Measurements from ENCODE around the gene AGPS. TPM values are rescaled to one million over a fixed set of nuclear protein-coding genes. Genes with fewer than 3 reads are reported as not detected.

The AGPS gene
- polyA plus RNA-seq, 2 of the 4 experiments (the other 2 are of a cell fraction): 49.8 to 62.1 TPM

DNA sequence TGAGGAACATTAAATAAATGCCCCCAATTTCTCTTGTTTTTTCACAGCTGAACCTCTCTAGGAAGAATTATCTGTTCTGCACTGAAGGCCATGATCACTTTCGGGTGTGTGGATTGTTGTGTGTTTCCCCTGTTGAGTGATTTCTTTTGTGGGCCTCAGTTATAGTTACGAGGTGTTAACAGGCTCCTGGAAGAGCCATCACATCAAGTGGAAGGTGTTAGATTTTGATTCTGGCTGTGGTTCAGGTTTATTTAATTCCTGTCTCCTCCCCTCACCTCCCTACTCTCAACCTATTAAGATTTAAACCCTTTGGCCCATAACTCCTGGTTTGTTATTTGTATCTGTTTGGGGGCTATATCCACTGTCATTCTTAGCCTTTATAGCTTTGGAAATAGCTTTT is 182.8 kb downstream of the AGPS start:
- FAIRE-seq (no peak), ATAC-seq (no peak), DNase-seq (ENCODE audit: low read depth in 1 of 2, low spot score in 1 of 2) (no peak)
- Histone ChIP-seq H3K4me2 (no peak overlapping the region), H3K4me3 (no peak overlapping the region), H3K4me1 (peaks cover 12% of the 10 kb centered on the region), H3K27ac (no peak overlapping the region), H3K9me3 (no peaks in the 10 kb centered on the region)
- 76% methylated on average over 2 of the region's 2 CpGs for WGBS (ENCODE audit: missing lambda C conversion rate)
- ChIA-PET POLR2A (no interaction called here), CTCF (no interaction called here)
- TF ChIP-seq MAZ (IDR thresholded peaks at IDR 0.05; ENCODE audit: borderline replicate concordance, low read depth, low read length) (no peak), JUNB (IDR thresholded peaks at IDR 0.05) (no peak), ESRRA (IDR thresholded peaks at IDR 0.05; ENCODE audit: borderline replicate concordance, low read length) (no peak), ZFP36 (IDR thresholded peaks at IDR 0.05; ENCODE audit: borderline replicate concordance, partially characterized antibody) (no peak), RCOR1 (IDR thresholded peaks at IDR 0.05; ENCODE audit: low read depth, low read length) (no peak), CHD4 (IDR thresholded peaks at IDR 0.05; ENCODE audit: borderline replicate concordance) (no peak)
- TF ChIP-seq, protein P1, sequence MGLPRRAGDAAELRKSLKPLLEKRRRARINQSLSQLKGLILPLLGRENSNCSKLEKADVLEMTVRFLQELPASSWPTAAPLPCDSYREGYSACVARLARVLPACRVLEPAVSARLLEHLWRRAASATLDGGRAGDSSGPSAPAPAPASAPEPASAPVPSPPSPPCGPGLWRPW (IDR thresholded peaks at IDR 0.05): no peak
- TF ChIP-seq, protein P2, sequence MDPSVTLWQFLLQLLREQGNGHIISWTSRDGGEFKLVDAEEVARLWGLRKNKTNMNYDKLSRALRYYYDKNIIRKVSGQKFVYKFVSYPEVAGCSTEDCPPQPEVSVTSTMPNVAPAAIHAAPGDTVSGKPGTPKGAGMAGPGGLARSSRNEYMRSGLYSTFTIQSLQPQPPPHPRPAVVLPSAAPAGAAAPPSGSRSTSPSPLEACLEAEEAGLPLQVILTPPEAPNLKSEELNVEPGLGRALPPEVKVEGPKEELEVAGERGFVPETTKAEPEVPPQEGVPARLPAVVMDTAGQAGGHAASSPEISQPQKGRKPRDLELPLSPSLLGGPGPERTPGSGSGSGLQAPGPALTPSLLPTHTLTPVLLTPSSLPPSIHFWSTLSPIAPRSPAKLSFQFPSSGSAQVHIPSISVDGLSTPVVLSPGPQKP (IDR thresholded peaks at IDR 0.05; ENCODE audit: low read depth, low read length): no peak

DNA sequence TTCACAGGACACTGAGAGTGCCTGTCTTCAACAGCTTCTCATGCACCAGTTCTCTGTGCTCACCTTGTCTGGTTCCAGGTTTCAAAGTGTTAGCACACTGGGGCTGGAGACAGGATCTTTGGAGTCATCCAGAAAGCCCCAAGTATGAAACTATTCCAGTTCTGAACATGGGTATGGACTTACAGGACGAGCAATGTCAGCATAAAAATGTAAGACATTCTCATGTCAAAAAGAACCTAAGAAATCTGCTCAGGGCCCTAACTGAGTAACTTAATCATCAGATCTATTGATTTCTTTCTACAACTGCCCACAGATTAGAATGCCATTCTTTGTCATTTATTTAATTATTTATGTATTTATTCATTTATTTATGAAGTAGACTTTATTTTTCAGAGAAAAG is 184.5 kb downstream of the AGPS start:
- CTCF ChIA-PET: no interaction called here
- Histone ChIP-seq H3K4me3 (no peak overlapping the region), H3K9me3 (no peaks in the 10 kb centered on the region), H3K27ac (no peak overlapping the region), H3K4me2 (no peak overlapping the region), H3K4me1 (peaks cover 12% of the 10 kb centered on the region)
- FAIRE-seq: no peak
- TF ChIP-seq PHF8 (IDR thresholded peaks at IDR 0.05; ENCODE audit: borderline replicate concordance, low read depth): no peak
- peak; percentile 27 for TF ChIP-seq MAFK (IDR thresholded peaks at IDR 0.05; ENCODE audit: partially characterized antibody)
- TF ChIP-seq CBX2 (IDR thresholded peaks at IDR 0.05; ENCODE audit: borderline replicate concordance, low read depth): no peak
- WGBS (ENCODE audit: missing lambda C conversion rate): 31% methylated on average over 1 of the region's 1 CpG
- ATAC-seq: no peak
- POLR2A ChIA-PET: no interaction called here
- no peak for DNase-seq (ENCODE audit: low read depth in 1 of 2, low spot score in 1 of 2)

DNA sequence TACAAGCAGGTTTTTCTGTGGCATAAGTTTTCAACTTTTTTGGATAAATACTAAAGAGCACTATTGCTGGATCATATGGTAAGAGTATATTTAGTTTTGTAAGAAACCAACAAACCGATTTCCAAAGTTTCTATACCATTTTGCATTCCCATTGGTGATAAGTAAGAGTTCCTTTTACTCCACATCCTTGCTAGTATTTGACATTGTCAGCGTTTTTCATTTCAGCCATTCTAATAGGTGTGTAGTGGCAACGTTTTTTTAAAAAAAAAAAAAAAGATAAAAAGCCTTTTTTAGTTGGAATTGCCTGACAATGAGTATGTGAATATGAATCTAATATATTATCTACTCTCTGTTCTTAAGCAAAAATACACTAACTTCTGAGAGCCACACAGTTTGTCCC is 185.9 kb downstream of the AGPS start:
- DNase-seq (ENCODE audit: low read depth in 1 of 2, low spot score in 1 of 2): no peak
- Histone ChIP-seq H3K4me1 (no peaks in the 10 kb centered on the region), H3K27ac (no peak overlapping the region), H3K4me3 (no peak overlapping the region), H3K4me2 (no peak overlapping the region), H3K9me3 (no peaks in the 10 kb centered on the region)
- no peak for FAIRE-seq
- ATAC-seq: no peak
- WGBS (ENCODE audit: missing lambda C conversion rate): 19% methylated on average over 3 of the region's 3 CpGs
- ChIA-PET CTCF (interaction anchor here (0.7 kb wide), 1 partner anchor 11 kb away, joined by 3 read pairs; no protein-coding TSS in a partner anchor), POLR2A (interaction anchor here (0.7 kb wide), 1 partner anchor 527 kb away, joined by 3 read pairs; no protein-coding TSS in a partner anchor)
- TF ChIP-seq BHLHE40 (IDR thresholded peaks at IDR 0.05; ENCODE audit: low read depth, low read length) (no peak), MAFK (IDR thresholded peaks at IDR 0.05; ENCODE audit: partially characterized antibody) (peak; percentile 71), MYC (IDR thresholded peaks at IDR 0.05; ENCODE audit: borderline replicate concordance, low read length) (no peak)
- TF ChIP-seq, protein P3, sequence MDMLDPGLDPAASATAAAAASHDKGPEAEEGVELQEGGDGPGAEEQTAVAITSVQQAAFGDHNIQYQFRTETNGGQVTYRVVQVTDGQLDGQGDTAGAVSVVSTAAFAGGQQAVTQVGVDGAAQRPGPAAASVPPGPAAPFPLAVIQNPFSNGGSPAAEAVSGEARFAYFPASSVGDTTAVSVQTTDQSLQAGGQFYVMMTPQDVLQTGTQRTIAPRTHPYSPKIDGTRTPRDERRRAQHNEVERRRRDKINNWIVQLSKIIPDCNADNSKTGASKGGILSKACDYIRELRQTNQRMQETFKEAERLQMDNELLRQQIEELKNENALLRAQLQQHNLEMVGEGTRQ (IDR thresholded peaks at IDR 0.05): no peak

DNA sequence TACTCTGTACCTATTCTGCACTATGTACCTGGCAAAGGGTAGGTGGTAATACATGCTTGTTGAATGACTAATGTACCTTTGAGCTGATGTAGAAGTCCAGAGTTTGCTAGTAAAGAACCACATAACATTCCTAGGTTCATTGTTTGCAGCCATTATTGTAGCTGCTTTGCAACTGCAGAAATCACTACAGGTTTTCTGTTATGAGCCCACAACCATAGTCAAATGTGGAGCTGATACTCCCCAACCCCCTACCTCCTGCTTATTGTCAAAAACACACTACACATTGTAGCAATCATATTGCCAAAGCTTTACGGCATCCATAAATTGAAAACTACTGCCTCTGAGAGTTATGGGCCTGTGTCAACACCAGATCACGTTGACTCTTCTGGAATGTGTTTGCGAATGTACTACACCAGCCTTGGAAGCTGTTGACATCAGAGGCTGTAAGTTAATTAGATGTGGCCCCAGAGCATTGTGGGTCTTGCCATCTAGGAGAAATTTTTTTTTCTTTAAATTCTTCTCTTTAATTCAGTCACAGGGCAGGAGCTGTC is 187.0 kb downstream of the AGPS start:
- H3K4me2 ChIP-seq: no peak overlapping the region
- ATAC-seq (no peak), FAIRE-seq (no peak), DNase-seq (ENCODE audit: low read depth in 1 of 2, low spot score in 1 of 2) (no peak)
- ChIA-PET CTCF (interaction anchor here (0.8 to 1.5 kb wide), 2 partner anchors 14 to 34 kb away, joined by 3 read pairs; no protein-coding TSS in a partner anchor), POLR2A (no interaction called here)
- TF ChIP-seq EHMT2 (IDR thresholded peaks at IDR 0.05; ENCODE audit: low read depth): no peak
- no peak for TF ChIP-seq NR3C1 (IDR thresholded peaks at IDR 0.05)
- TF ChIP-seq ZFP36 (IDR thresholded peaks at IDR 0.05; ENCODE audit: borderline replicate concordance, partially characterized antibody): no peak
- no peak overlapping the region for H3K27ac ChIP-seq
- H3K4me3 ChIP-seq: no peak overlapping the region
- H3K4me1 ChIP-seq: no peaks in the 10 kb centered on the region
- WGBS (ENCODE audit: missing lambda C conversion rate): 65% methylated on average over 3 of the region's 3 CpGs
- no peaks in the 10 kb centered on the region for H3K9me3 ChIP-seq
